Endothelial cell of umbilical vein (primary cell): ENCODE measurements around the gene PSTPIP1. TPM values are rescaled to one million over a fixed set of nuclear protein-coding genes. Genes with fewer than 3 reads are reported as not detected.

Source experiments
- BruUV-seq: library from RNA; stranded (reverse); fragments of 400-500 nt; replicated peaks from 2 replicates; lab custom pipeline; 2021; lab: Mats Ljungman, UMichigan
- CTCF ChIA-PET: fragments of 300-600, 350-600 bp; sonication (Branson Sonifier 250); formaldehyde crosslinking; loops from one replicate; lab custom pipeline; 2021; ENCODE audit warnings: antibody characterized with exemption, inconsistent platforms; lab: Charles Lee
- POLR2A ChIA-PET: fragments of 300-600, 350-600 bp; sonication (Branson Sonifier 250); formaldehyde crosslinking; loops from one replicate; lab custom pipeline; 2021; ENCODE audit warnings: antibody characterized with exemption, inconsistent platforms; lab: Charles Lee
- DNase-seq: peaks from one replicate; pipeline ENCODE4 v3.0.0-alpha.2; 2011; ENCODE audit warnings: low read depth, low spot score
- FAIRE-seq: peaks from 2 replicates; lab custom pipeline; 2011; peaks lifted over from hg19 to GRCh38; lab: Jason Lieb, UNC
- H2AFZ ChIP-seq: 2 replicates; pipeline ENCODE4 v1.6.0; 2012; ENCODE audit warnings: low read depth, low read length, control low read depth, inconsistent platforms
- H3K27ac ChIP-seq: 2 replicates; pipeline ENCODE4 v1.5.1; 2011; ENCODE audit warnings: low read depth, mild to moderate bottlenecking, control low read depth, low read length, moderate library complexity; ENCODE audit not compliant: insufficient read depth
- H3K27me3 ChIP-seq, 2 experiments: 2 replicates each; pipeline versions ENCODE4 v1.6.0 to v1.6.1; 2011; ENCODE audit warnings: low read length in 2 of 2, mixed read lengths in 1 of 2; ENCODE audit not compliant: control insufficient read depth in 2 of 2, insufficient read depth in 2 of 2
- H3K36me3 ChIP-seq, 2 experiments: 2 replicates in 1 of 2; 3 replicates in 1 of 2; pipeline ENCODE4 v1.5.1; 2011; ENCODE audit warnings: low read length in 2 of 2, mild to moderate bottlenecking in 1 of 2, moderate library complexity in 1 of 2; ENCODE audit not compliant: control insufficient read depth in 2 of 2, insufficient read depth in 2 of 2; ENCODE audit errors: extremely low read depth in 1 of 2
- H3K4me1 ChIP-seq: 3 replicates; pipeline ENCODE4 v1.5.1; 2011; ENCODE audit warnings: mild to moderate bottlenecking, low read length; ENCODE audit not compliant: control insufficient read depth, insufficient read depth; ENCODE audit errors: extremely low read depth
- H3K4me2 ChIP-seq: 2 replicates; pipeline ENCODE4 v1.6.1; 2011; ENCODE audit warnings: low read length, control low read depth, mixed read lengths; ENCODE audit not compliant: insufficient read depth
- H3K4me3 ChIP-seq, 3 experiments: fragments of 200-600 bp in 1 of 3; sonication (generic), shearing (Covaris generic) in 1 of 3; replicated peaks in 1 of 3; 2 replicates each; pipeline ENCODE4 v1.5.1; 2011 to 2016; ENCODE audit warnings: control low read depth in 3 of 3, low read length in 3 of 3, mild to moderate bottlenecking in 2 of 3, inconsistent platforms in 1 of 3, low read depth in 1 of 3, moderate library complexity in 1 of 3; ENCODE audit not compliant: insufficient read depth in 1 of 3
- H3K79me2 ChIP-seq: 2 replicates; pipeline ENCODE4 v1.6.0; 2012; ENCODE audit warnings: low read length, inconsistent platforms; ENCODE audit not compliant: control insufficient read depth, insufficient read depth
- H3K9ac ChIP-seq: replicated peaks from 2 replicates; pipeline ENCODE3; 2011; ENCODE audit warnings: low read length, control low read depth; ENCODE audit not compliant: insufficient read depth; ENCODE audit errors: extremely low read depth
- H3K9me1 ChIP-seq: replicated peaks from 3 replicates; pipeline ENCODE4 v1.6.0; 2011; ENCODE audit warnings: mild to moderate bottlenecking, low read length; ENCODE audit not compliant: control insufficient read depth, insufficient read depth; ENCODE audit errors: extremely low read depth
- H3K9me3 ChIP-seq: replicated peaks from 2 replicates; pipeline ENCODE4 v1.5.1; 2012; ENCODE audit warnings: low read length, inconsistent platforms; ENCODE audit not compliant: control insufficient read depth, insufficient read depth
- H4K20me1 ChIP-seq: replicated peaks from 2 replicates; pipeline ENCODE3; 2011; ENCODE audit warnings: mild to moderate bottlenecking, low read length; ENCODE audit not compliant: control insufficient read depth, insufficient read depth; ENCODE audit errors: extremely low read depth
- CTCF ChIP-seq, 2 donors: IDR thresholded peaks; 1 replicate in 1 of 2; 2 replicates in 1 of 2; pipeline ENCODE4 v1.5.1; 2011; ENCODE audit warnings: low read length in 2 of 2, mild to moderate bottlenecking in 2 of 2, moderate library complexity in 2 of 2, control low read depth in 1 of 2, inconsistent platforms in 1 of 2, low read depth in 1 of 2; ENCODE audit not compliant: insufficient read depth in 1 of 2; ENCODE audit errors: extremely low read depth in 1 of 2
- EZH2 ChIP-seq: IDR thresholded peaks from 2 replicates; pipeline ENCODE4 v1.6.1; 2012; ENCODE audit warnings: borderline replicate concordance, low read depth, mild to moderate bottlenecking, moderate library complexity, low read length, inconsistent platforms; ENCODE audit not compliant: severe bottlenecking
- GATA2 ChIP-seq: IDR thresholded peaks from 2 replicates; pipeline ENCODE4 v1.7.0; 2011; ENCODE audit warnings: low read depth, mild to moderate bottlenecking, moderate library complexity, mixed read lengths, low read length; ENCODE audit not compliant: insufficient read length, insufficient read depth
- JUN ChIP-seq: IDR thresholded peaks from 2 replicates; pipeline ENCODE4 v1.6.1; 2011; ENCODE audit warnings: borderline replicate concordance, low read depth; ENCODE audit not compliant: insufficient read length, insufficient read depth
- MYC ChIP-seq: IDR thresholded peaks from one replicate; pipeline ENCODE4 v1.6.1; 2011; ENCODE audit warnings: mild to moderate bottlenecking, low read depth, low read length
- POLR2A ChIP-seq: IDR thresholded peaks from 2 replicates; pipeline ENCODE4 v1.6.1; 2012; ENCODE audit warnings: low read depth, mild to moderate bottlenecking, control low read depth, low read length
- POLR2AphosphoS5 ChIP-seq: IDR thresholded peaks from 2 replicates; pipeline ENCODE4 v1.6.1; 2012; ENCODE audit warnings: low read depth, mild to moderate bottlenecking, control low read depth, low read length, moderate library complexity; ENCODE audit not compliant: insufficient read depth
- dilution Hi-C: fragments of 300-500 bp; cut with MboI; formaldehyde crosslinking; loops from one replicate; pipeline ENCODE4 v1.15.0; 2019; ENCODE audit warnings: low sequenced_read_pairs; ENCODE audit not compliant: extremely low pct_ligation_motif_present
- intact Hi-C: fragments of 100-400 bp; cut with micrococcal nuclease; formaldehyde crosslinking; loops from one replicate; pipeline ENCODE4 v1.10.0; 2022
- polyA plus RNA-seq, 4 experiments: library from polyadenylated mRNA; depleted of rRNA in 3 of 4; stranded (reverse) in 3 of 4; unstranded in 1 of 4; fragments of >200 nt; gene quantifications; 2 replicates each; pipeline versions ENCODE4 v1.2.1 to v1.2.3, GENCODE V29; 2011 to 2012; ENCODE audit warnings: missing spikeins in 1 of 4
- total RNA-seq: library from RNA; stranded (reverse); gene quantifications from 2 replicates; pipeline ENCODE4 v1.2.3, GENCODE V29; 2021
- TF ChIP-seq, protein P1 (sequence below): IDR thresholded peaks from 2 replicates; pipeline ENCODE4 v1.6.1; 2011; ENCODE audit not compliant: insufficient read depth, insufficient read length

The PSTPIP1 gene
- total and polyA plus RNA-seq, 2 donors (not counting 3 experiments of a cell fraction or from before 2014, with no cell fraction given): not detected

GRCh38 chr15:76982356-76982755 lies 12.6 kb upstream of the PSTPIP1 start:
- H3K9ac ChIP-seq: no peak overlapping the region
- dilution Hi-C loops (no loop called here), intact Hi-C loops (no loop called here)
- FAIRE-seq: no peak
- CTCF ChIA-PET: interaction anchor here (4.5 kb wide), 1 partner anchor 9 kb away, joined by 25 read pairs; no protein-coding TSS in a partner anchor
- H2AFZ ChIP-seq: no peak overlapping the region
- no peaks in the 10 kb centered on the region for H3K4me1 ChIP-seq
- no peak overlapping the region for H3K27ac ChIP-seq
- H3K9me3 ChIP-seq: no peaks in the 10 kb centered on the region
- H3K9me1 ChIP-seq: no peaks in the 10 kb centered on the region
- H3K36me3 ChIP-seq: no peaks in the 10 kb centered on the region
- POLR2A ChIA-PET: no interaction called here
- no peaks in the 10 kb centered on the region for H4K20me1 ChIP-seq
- no peak for TF ChIP-seq MYC
- TF ChIP-seq, protein P1, sequence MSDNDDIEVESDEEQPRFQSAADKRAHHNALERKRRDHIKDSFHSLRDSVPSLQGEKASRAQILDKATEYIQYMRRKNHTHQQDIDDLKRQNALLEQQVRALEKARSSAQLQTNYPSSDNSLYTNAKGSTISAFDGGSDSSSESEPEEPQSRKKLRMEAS: no peak
- no peak for TF ChIP-seq CTCF (IDR thresholded peaks at IDR 0.05; ENCODE audit: extremely low read depth in 1 of 2, insufficient read depth in 1 of 2, low read depth in 1 of 2, low read length in 2 of 2)
- TF ChIP-seq JUN: no peak
- TF ChIP-seq POLR2AphosphoS5: no peak
- no peak for TF ChIP-seq EZH2
- no peak for TF ChIP-seq POLR2A
- no peak for TF ChIP-seq GATA2
- no peak overlapping the region for H3K4me3 ChIP-seq
- DNase-seq: no peak
- H3K27me3 ChIP-seq: no peaks in the 10 kb centered on the region
- no TSS peak for BruUV-seq
- H3K79me2 ChIP-seq: no peaks in the 10 kb centered on the region
- no peak overlapping the region for H3K4me2 ChIP-seq
